Hypothalamus (tissue), 51 donors: ENCODE results near the gene USP3.

Source experiments
- DNase-seq, 51 donors: peaks; one replicate each; lab custom pipeline; 2025; lab: John Stamatoyannopoulos, UW

Gene USP3

DNA sequence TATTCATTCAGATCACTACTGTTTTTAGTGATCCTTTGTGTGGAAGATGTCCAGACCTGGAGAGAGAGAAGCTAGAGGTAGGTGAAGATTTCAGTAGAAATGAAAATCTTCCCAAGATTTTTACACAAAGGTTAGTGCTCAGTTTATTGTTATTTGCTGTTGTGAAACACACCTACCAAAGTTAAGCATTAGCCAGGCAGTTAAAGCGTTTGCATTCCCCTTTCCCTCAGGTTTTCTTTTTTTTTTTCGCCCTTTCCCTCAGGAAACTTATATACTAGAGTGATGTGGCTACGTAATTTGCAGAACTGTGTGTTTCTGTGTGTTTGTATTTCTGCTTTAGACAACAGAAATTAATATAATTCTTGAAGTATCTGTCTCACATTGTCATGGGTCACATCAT, 34.5 kb downstream of the USP3 start:
- DNase-seq: no peak

DNA sequence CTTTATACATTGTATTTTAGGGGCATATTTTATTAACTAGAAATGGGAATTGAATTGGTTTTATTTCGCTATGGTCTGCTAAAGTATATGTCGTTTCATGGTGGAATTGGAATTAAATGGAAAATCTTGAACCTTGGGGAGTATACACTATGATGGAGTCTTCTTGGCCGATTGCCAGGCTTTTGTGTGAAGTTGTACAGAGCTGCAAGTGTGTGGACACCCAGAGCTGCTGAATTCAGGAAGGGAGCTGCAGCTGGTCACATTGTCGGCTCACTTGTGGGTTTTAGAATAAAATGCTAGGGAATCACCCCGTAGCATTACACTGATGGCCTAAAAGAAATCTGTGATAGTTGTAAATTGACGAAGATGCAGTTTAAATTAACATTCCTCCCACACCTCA, 35.1 kb downstream of the USP3 start:
- peak in 16 of 51 donors; percentile 2 to 37 (median 12) for DNase-seq

DNA sequence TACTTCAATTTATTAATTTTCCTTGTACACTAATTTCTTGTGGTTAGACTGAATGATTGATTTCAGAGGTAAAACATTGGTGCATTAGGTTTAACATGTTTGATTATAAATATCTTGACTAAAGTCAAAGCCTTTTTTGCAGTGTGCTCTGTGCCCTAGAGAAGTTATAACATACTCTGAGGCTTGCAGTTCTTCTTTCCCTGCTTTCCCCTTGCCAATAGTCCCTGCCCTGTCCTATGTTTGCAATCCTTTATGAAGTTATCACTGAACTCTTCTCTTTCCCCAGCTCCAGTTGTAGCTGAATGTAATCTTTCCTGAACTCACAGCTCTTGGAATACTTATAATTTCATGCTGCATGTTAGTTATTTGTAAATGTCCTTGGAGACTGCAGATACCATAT, 35.6 kb downstream of the USP3 start:
- DNase-seq: no peak

DNA sequence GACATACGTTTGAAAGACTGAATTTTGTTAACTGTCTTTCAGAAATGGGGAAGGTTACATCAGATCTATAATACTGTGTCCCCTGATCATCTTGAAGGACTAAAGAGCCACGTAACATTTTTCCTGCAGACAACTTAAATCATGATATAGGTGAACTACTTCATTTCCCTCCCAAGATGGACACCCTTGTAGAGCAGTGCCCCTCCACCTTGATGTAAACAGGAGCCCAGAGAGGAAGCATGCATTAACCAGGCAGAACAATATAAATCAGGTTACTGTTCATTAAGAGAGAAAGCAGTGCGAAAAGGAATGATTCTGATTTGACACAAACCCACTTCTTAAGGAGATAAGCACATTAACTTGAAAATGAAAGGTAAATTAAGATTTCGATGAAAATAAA, 36.1 kb downstream of the USP3 start:
- DNase-seq: no peak

DNA sequence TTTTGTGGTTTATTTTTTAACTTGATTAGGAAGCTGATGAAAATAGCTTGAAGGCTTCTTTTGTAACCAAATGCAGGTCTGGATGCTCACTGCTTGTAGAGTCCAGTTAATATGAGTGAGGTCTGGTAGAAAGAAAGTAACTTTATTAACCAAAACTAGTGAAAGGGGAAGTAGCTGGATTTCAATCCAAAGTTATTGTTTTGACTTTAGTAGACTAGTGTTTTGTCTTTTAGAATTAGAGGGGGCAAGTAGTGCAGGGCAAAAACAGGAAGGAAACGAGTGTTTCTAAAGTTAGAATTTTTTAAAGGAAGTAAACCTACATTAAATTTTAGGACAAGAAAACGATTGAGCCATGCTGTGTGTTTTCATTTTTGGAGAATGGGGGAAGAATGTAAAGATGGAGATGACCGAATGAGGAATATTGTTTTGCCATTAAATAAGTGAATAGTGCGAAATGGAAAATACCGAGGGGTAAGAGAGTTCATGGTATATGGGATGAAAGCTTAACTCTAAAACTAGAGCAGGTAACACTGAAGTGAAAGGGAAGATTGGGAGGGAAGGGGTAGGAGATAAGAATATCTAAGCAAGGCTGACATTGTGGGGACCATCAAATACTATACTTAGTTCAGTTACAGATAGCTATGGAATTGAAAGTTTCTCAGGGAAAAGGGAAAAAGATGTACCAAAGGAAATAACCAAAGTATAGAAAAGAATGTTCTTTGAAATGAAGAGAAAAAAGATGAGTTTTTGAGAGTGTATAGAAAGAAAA, 40.0 kb downstream of the USP3 start:
- no peak for DNase-seq

DNA sequence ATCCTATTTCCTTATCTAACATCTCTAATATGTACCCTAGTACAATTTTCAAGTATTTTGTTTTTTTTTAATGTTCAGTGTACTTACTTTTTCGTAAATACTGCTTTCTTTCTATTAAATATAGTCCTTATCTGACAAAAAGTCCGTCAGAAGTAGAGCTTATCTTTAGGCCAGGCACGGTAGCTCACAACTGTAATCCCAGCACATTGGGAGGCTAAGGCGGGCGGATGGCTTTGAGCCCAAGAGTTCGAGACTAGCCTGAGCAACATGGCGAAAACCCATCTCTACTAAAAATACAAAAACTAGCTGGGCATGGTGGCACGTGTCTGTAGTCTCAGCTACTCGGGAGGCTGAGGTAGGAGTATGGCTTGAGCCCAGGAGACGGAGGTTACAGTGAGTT, 41.1 kb downstream of the USP3 start:
- no peak for DNase-seq

DNA sequence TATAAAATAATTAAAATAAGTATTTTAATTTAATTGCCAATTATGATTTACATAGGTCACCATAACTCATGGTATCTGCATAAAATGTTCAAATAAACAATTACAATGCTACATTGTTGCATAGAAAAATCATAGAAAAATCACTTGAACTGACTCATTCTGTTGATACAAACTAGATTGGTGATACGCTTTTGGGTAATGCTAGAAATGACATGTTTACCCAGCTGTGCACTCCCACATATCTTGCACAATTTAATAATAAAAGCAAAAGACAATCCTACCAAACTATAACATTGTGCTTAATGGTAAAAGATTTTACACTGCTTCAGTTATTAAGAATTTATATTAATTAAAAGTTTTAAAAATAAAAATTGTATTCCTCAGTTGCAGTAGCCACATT, 47.0 kb downstream of the USP3 start:
- no peak for DNase-seq

DNA sequence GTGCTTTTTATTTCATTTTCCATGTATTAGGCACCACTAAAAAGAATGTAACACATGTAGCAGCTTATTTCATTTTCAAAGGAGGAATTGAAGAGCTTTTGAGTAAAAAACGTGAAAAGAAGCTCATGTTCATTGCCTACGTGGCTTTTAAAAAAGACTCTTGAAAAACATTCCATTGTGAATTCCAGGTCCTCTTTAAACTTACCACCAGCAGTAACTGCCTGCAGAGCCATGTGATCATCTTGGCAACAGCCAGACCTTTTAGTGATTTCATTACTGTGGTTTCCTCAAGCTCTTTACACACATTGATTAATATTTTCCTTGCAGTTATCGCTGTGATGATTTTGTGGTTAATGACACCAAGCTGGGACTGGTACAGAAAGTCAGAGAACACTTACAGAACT, 49.0 kb downstream of the USP3 start:
- peak in 2 of 51 donors; percentile 1 to 3 for DNase-seq

DNA sequence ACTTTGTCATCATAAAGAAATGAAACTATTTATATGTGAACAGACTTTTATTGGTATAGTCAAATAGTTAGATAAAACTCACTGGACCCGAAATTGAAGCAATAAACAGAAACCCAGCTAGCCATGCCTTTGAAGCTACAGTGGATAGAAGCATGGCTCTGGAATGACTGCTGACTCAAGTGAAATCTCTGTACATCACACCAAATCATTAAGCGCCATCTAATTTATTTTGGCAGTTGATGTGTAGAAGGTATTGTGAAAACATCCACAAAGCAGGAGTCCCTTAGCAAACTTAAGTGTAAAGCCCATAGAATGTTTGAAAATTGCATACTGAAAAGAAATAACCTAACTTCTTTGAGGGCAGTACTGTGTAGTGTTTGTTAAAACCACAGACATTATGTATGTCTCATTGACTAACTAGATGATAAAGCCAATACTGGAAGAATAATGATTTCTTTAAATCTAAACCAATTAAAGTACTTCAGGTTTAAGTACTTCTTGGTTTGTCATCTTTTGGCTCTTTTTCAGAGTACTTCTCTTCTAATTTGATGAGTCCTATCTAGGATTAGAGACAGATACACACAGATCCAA, 50.0 kb downstream of the USP3 start:
- DNase-seq: no peak

DNA sequence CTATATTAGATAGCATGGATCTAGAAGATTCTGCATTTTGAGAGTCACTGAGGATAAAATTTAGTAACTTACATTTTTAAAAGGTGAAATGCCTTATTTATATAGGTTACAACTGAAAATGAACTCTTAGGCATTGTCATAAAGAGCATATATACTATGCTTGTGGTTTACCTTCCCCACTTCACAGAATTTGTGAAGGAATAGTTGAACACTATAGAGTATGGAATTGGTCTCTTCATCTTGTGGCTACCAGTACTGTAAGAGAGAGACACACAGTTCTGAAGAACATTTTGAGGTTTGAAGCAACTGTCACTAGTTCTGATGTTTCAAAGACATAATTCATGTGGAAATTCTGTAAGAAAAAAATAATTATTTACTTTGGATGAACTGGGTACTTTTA, 51.1 kb downstream of the USP3 start:
- DNase-seq: no peak

DNA sequence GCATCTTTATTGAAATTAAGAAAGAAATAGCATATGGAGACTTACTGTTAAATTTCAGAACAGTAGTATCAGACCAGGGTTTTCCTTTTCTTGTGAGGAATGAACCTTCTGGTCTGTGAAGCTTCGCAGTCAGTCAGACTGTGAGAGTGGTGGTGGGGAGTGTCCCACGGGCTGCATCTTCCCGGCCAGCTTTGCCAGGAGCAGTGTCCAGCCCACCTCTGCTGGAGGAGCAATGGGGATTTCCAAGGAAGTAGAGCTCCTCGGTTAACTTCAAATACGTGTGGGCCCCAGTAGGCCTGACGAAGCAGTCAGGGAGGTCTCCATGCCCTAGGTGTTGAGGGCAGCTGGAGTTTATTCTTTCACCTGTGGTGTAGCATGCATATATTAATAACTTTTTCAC, 51.9 kb downstream of the USP3 start:
- DNase-seq: no peak

DNA sequence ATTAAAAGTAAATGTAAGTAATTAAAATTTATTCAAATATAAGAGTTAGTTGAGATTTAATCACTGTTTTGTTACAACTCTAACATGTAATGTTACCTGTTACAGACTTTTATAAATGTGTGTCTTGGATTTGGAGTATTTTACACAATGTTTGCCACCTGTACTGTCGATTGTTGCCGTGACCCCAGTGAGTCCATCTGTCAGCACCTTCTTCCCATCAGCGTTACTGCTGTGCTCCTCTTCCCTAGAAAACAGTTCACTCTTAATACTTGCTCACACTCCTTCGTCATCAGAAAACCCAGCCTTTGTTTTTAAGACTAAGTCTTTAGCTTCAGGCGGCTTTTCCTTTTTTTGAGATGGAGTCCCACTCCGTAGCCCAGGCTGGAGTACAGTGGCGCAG, 52.3 kb downstream of the USP3 start:
- DNase-seq: no peak

DNA sequence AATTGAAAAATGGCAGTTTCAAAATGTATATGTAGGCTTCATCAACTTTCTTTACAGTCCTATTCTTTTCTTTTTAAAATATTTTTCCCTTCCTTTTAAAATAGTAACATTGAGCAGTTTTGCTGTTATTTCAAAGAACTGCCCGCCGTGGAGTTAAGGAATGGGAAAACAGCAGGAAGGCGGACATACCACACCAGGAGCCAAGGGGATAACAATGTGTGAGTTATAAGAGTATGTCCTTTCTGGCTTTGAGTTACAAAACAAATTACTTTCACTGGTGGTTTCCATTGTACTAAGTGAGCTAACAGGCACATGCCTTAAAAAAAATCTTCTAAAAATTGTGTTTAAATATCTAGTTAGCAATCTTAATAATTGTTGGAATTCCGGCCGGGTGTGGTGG, 55.4 kb downstream of the USP3 start:
- no peak for DNase-seq

DNA sequence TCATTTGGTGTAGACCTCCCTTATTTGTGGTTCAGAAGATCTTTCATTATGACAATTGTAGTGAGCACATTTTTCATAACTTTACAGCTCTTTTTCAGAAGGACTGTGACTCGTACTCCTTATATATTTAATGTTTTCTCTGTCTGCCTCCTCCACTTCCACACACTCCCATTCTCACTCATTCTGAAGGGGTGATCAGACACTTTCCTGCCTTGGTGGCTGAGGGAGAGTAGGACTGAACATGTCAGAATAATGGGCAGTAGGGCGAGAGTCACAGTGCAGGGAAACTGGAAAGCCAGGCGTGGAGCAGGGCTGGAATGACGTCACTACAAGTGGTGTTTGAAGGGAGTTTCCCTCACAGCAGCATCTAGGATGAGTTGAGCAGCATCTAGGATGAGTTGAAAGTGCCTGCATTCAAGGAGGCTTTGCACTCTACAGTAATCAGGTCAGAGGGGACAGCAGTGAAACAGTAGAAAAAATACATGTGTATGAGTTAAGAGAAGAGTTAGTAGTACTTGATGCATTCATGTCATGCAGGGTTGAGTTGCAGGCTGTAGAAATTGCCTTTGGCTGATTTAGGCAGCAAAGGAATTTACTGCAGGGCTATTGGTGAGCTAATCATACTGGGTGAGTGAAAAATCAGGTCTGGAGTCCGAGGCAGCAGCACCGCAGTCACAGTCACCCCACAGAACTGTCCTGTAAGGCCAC, 56.5 kb downstream of the USP3 start:
- no peak for DNase-seq

DNA sequence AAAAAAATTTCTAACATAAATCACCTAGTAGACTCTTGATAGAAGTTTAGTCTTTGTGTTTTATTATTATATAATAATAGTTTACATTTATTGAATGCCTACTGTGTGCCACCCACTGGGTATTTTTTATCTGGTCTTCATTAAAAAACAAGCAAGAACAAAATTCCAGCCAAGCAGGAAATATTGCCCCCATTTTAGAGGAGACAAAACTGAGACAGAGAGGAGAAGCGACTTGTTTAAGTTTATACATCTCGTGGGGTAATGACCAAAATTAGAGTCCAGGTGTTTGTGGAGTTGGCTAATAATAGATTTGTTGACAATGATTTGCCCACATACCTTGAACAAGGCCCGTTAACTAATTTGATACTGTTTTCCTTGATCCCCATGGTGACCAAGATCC, 59.7 kb downstream of the USP3 start:
- DNase-seq: no peak

DNA sequence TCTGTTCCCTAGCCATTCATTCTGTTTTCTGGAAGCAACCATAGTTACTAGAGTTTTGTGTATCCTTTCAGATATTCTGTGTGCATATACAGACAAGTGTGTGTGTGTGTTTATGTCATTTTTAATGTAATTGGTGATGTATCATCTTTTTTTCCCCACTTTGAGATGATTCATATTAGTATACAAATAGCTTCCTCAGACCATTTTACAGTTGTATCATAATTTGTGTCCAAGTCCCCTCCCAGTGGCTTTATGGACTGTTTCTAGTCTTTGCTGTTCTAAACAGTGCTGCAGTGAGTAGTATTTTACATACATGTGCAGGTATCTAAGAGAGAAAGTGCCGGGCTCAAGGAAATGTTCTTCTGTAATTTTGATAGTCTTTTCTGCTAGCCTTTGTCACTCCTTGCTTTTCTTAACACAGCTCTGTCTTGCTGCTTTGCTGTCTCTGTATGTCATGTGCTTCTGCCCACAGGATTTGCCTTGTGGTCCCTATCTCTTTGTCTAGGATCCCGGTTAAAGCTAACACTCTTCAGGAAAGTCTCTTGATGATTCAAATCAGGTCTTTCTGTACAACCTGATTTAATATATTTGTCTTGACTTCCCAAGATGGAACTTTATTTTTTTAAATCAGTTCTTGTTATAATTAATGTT, 61.3 kb downstream of the USP3 start:
- DNase-seq: no peak

DNA sequence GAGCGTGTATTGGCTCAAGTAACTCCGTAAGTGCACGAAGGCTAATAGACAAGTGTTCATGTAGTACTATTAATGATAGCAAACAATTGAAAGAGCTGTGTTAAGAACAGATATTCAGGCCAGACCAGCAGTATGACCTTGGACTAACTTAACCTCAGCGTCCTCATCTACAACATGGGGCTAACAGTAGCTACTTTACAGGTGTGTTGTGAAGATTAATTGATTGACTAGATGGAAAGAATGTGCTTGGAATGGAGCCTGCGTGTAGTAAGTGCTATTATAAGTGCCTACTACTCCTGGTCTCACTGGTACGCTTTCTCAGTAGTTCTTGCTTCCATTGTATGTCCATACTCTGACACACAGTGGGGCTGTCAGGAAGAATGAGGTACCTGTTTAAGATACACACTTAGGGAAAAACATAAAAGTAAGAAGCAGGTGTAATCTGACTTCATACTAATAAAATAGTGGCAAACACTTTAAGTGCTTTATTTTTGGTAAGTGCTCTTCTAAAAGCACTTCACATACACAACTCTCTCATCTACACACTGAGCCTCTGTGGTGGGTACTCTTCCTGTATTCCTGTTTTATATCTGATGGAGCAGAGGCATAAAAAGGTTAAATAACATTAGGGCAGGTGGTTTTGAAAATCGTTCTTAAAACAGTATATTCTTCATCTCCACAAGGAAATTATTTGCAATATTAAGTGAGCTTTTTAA, 68.5 kb downstream of the USP3 start:
- DNase-seq: no peak

DNA sequence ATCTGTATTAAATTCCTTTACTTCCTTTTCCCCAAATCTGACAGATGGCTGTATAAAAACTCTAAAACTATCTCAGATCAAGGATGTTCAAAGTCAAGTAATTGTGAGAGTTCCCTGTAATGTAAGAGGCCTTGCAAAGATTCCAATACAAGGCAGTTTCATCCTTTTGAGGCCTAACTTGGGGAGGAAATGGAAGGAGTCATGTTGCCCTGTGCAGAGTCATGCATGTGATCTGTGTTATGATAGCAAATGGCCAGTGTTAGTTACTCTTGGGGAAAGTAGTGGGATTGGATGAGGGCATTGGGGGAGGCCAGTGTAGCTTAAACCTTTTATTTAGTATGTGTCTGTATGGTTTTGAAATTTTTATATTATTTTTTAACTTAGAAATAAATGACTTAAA, 69.1 kb downstream of the USP3 start:
- no peak for DNase-seq

DNA sequence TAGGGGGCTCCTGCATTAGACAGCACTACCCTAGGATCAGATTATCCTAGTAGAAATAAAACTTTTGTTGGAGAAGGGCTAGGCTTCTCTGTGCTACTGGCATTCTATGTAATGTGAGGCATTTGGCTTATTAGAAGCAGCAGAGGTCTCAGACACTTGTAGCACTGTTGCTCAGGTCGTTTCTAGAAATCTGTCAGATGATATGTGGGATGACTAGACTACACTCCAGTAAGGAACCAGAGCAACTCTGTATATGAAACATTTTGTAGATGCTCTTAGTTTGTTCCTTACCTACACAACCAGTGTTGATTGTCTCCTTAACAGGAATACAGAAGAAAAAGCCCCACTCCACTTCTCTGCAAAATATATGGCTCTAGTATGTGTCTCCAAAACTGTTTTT, 70.9 kb downstream of the USP3 start:
- DNase-seq: no peak

DNA sequence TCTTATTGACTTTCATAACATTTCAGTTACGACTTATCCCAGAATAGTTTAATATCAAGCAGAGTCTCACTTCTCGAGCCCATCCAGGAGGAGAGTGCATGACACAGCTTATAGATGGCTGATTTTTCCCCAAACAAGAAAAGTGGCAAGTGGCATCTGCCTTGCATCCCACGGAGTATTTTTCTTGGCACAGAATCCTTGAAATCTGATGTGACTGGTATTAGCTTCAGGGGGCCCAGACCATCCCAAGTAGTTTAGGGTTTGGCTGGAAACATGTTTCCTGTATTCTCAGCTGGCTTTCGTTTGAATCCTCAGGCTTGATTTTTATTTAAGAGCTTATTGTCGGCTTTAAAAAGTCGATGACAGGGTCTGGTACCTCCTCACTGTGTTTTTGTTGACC, 72.0 kb downstream of the USP3 start:
- DNase-seq: no peak

DNA sequence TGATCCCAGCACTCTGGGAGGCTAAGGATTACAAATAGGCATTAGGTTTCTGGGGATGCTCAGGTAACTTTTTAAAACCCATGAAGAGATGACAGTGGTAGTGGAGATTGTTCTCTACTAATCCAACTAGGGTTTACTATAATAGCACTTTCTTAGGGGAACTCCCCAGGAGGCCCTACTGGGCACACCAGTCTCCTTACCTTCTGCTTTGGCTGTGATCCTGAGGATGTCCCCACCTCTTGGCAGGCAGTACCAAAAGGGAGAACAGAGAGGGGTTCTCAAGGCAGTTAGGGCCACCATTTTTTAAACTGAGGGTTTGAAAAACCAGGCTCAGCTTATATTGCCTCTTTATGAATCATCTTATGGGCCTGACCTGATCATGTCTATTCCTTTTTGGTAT, 77.8 kb downstream of the USP3 start:
- DNase-seq: no peak
